Pancreas (tissue), 10 donors: ENCODE measurements around the gene CDH13. TPM values are rescaled to one million over a fixed set of nuclear protein-coding genes. Genes with fewer than 3 reads are reported as not detected.

Source experiments
- ATAC-seq, 4 donors: fragments of 200-7000 bp; cut with Tn5 transposase; one replicate each; pipeline versions ENCODE4 v1.8.0 to v1.9.1; 2020; ENCODE audit warnings: mild to moderate bottlenecking in 4 of 4, moderate library complexity in 4 of 4
- DNase-seq, 6 donors: peaks; one replicate each; pipeline ENCODE4 v3.0.0-alpha.2; 2020
- FAIRE-seq: peaks from 2 replicates; lab custom pipeline; 2012; peaks lifted over from hg19 to GRCh38; lab: Jason Lieb, UNC
- H3K27ac ChIP-seq, 4 donors: fragments of 200-600 bp; sonication (generic); 1 replicate in 3 of 4; 2 replicates in 1 of 4; pipeline versions ENCODE4 v1.5.0 to v1.8.0; 2020
- H3K27me3 ChIP-seq, 4 donors: fragments of 200-600 bp; one replicate each; pipeline ENCODE4 v1.8.0; 2021
- H3K36me3 ChIP-seq, 3 donors: fragments of 200-600 bp; sonication (generic) in 1 of 3; one replicate each; pipeline versions ENCODE4 v1.5.0 to v1.8.0; 2020 to 2021
- H3K4me1 ChIP-seq, 3 donors: fragments of 200-600 bp; one replicate each; pipeline ENCODE4 v1.8.0; 2021
- H3K4me3 ChIP-seq, 4 donors: fragments of 200-600 bp; sonication (generic) in 2 of 4; one replicate each; pipeline versions ENCODE4 v1.5.0 to v1.8.0; 2020 to 2021
- H3K9me3 ChIP-seq, 4 donors: fragments of 200-600 bp; one replicate each; pipeline ENCODE4 v1.8.0; 2021
- CTCF ChIP-seq, 4 donors: fragments of 200-600 bp; sonication (generic) in 3 of 4; IDR thresholded peaks; one replicate each; pipeline versions ENCODE4 v1.5.0 to v1.8.0; 2021; ENCODE audit warnings: antibody characterized with exemption in 4 of 4
- WGBS, 2 donors: extraction: QIAGEN DNeasy Blood & Tissue Kit; methylation state at CpG; one replicate each; pipeline ENCODE4 v1.1.7; 2013; 5-methylcytosine and 5-hydroxymethylcytosine counted together
- intact Hi-C, 3 donors: fragments of 100-400 bp; cut with DNase I; formaldehyde crosslinking; loops; one replicate each; pipeline versions ENCODE4 v1.11.1 to v1.14.2; 2022
- polyA plus RNA-seq, 2 donors: library from polyadenylated mRNA; stranded (reverse); fragments of 200-250 nt; gene quantifications; one replicate each; pipeline ENCODE4 v1.2.3, GENCODE V29; 2013
- total RNA-seq, 6 donors: library from RNA; stranded (reverse); fragmentation: NEBNext Ultra II Directional in 4 of 6; extraction: Animal tissue kit (Norgen Biotek cat#: 25700) in 4 of 6; gene quantifications; one replicate each; pipeline versions ENCODE4 v1.2.1 to v1.2.4, GENCODE V29; 2021 to 2023
- donor health status: healthy with polysubstance abuse.
- donor health status: DM: no; HTN: no; CAD: no; lungs with moderate emphysema.
- donor health status: DM: no; HTN: no; CAD: no.
- donor health status: control.
- donor health status: control.
- donor health status: Bipolar disorder and iron deficiency.
- donor health status: DM: yes; HTN: yes; CAD: no.
- donor health status: DM: no; HTN: no; CAD: no.
- donor health status: DM: no; HTN: no; CAD: no.
- donor health status: DM: yes; HTN: yes; CAD: no.

CDH13 gene
- total and polyA plus RNA-seq, 8 donors: 0.12 to 1.0 (median 0.37) TPM

GRCh38 chr16:83085660-83086059 is 458.9 kb downstream of the CDH13 start:
- Histone ChIP-seq H3K27ac (no peak overlapping the region), H3K27me3 (peaks cover 0 to 5% (median 0%) of the 10 kb centered on the region in 4 donors), H3K4me1 (no peaks in the 10 kb centered on the region), H3K36me3 (no peaks in the 10 kb centered on the region), H3K4me3 (no peak overlapping the region), H3K9me3 (no peaks in the 10 kb centered on the region)
- intact Hi-C loops: no loop called here
- ATAC-seq (no peak), FAIRE-seq (no peak), DNase-seq (no peak)
- no peak for TF ChIP-seq CTCF (IDR thresholded peaks at IDR 0.05)
- WGBS, 2 donors: 30 to 45% methylated on average over 3 of the region's 3 CpGs

GRCh38 chr16:83095941-83096692 is 469.3 kb downstream of the CDH13 start:
- ATAC-seq: no peak
- 42 to 47% methylated on average over 10 of the region's 10 CpGs for WGBS, 2 donors
- H3K4me3 ChIP-seq: no peak overlapping the region
- no peaks in the 10 kb centered on the region for H3K9me3 ChIP-seq
- no peaks in the 10 kb centered on the region for H3K36me3 ChIP-seq
- no peak for TF ChIP-seq CTCF (IDR thresholded peaks at IDR 0.05)
- no peak for FAIRE-seq
- no peaks in the 10 kb centered on the region for H3K4me1 ChIP-seq
- no peak overlapping the region for H3K27ac ChIP-seq
- no peak for DNase-seq
- intact Hi-C loops: no loop called here
- H3K27me3 ChIP-seq: no peaks in the 10 kb centered on the region

GRCh38 chr16:83098536-83098935 is 471.8 kb downstream of the CDH13 start:
- intact Hi-C loops: no loop called here
- H3K36me3 ChIP-seq: no peaks in the 10 kb centered on the region
- no peaks in the 10 kb centered on the region for H3K9me3 ChIP-seq
- no peak for TF ChIP-seq CTCF (IDR thresholded peaks at IDR 0.05)
- FAIRE-seq (no peak), DNase-seq (no peak), ATAC-seq (no peak)
- H3K27me3 ChIP-seq: peaks cover 0 to 6% (median 0%) of the 10 kb centered on the region in 4 donors
- no peaks in the 10 kb centered on the region for H3K4me1 ChIP-seq
- no peak overlapping the region for H3K4me3 ChIP-seq
- H3K27ac ChIP-seq: no peak overlapping the region
- 71 to 82% methylated on average over 3 of the region's 3 CpGs for WGBS, 2 donors

- ATAC-seq (no peak), FAIRE-seq (no peak), DNase-seq (no peak)
- no peak overlapping the region for H3K27ac ChIP-seq
- WGBS, 2 donors: 70 to 72% methylated on average over 2 of the region's 2 CpGs
- H3K4me3 ChIP-seq: no peak overlapping the region
- intact Hi-C loops: no loop called here
- H3K27me3 ChIP-seq: peaks cover 0 to 6% (median 0%) of the 10 kb centered on the region in 4 donors
- no peak for TF ChIP-seq CTCF (IDR thresholded peaks at IDR 0.05)
- H3K36me3 ChIP-seq: no peaks in the 10 kb centered on the region
- no peaks in the 10 kb centered on the region for H3K9me3 ChIP-seq
- H3K4me1 ChIP-seq: no peaks in the 10 kb centered on the region
These were observed 473.9 kb downstream of the CDH13 start for GRCh38 chr16:83100679-83101078.

GRCh38 chr16:83102336-83102735 is 475.6 kb downstream of the CDH13 start:
- FAIRE-seq (no peak), DNase-seq (no peak), ATAC-seq (no peak)
- intact Hi-C loops: no loop called here
- peaks cover 0 to 6% (median 0%) of the 10 kb centered on the region in 4 donors for H3K27me3 ChIP-seq
- no peak overlapping the region for H3K4me3 ChIP-seq
- WGBS, 2 donors: 66 to 67% methylated on average over 6 of the region's 6 CpGs
- no peaks in the 10 kb centered on the region for H3K4me1 ChIP-seq
- no peaks in the 10 kb centered on the region for H3K9me3 ChIP-seq
- no peak overlapping the region for H3K27ac ChIP-seq
- no peaks in the 10 kb centered on the region for H3K36me3 ChIP-seq
- no peak for TF ChIP-seq CTCF (IDR thresholded peaks at IDR 0.05)
